H1 (cell line): ENCODE measurements around the gene GALNT13. TPM values are rescaled to one million over a fixed set of nuclear protein-coding genes. Genes with fewer than 3 reads are reported as not detected.

Experiments
- CTCF ChIA-PET: fragments of 300-600 bp; sonication (Branson Sonifier 250); formaldehyde crosslinking; loops from one replicate; lab custom pipeline; 2021; ENCODE audit not compliant: partially characterized antibody; lab: Charles Lee
- POLR2A ChIA-PET: fragments of 300-600 bp; sonication (Branson Sonifier 250); formaldehyde crosslinking; loops from one replicate; lab custom pipeline; 2021; ENCODE audit warnings: inconsistent platforms; ENCODE audit not compliant: partially characterized antibody; lab: Charles Lee
- DNase-seq, 2 experiments: peaks; one replicate each; pipeline versions ENCODE4 v3.0.0 to v3.0.0-alpha.2; 2010 to 2022; ENCODE audit warnings: low spot score in 2 of 2, low read depth in 1 of 2, mixed read lengths in 1 of 2
- FAIRE-seq: peaks from 2 replicates; lab custom pipeline; 2011; peaks lifted over from hg19 to GRCh38; lab: Jason Lieb, UNC
- H2AFZ ChIP-seq: 2 replicates; pipeline ENCODE4 v1.8.1; 2012; ENCODE audit warnings: low read length, inconsistent platforms
- H2AK5ac ChIP-seq: 2 replicates; pipeline ENCODE4 v1.6.1; 2013; ENCODE audit warnings: low read depth, low read length
- H2BK120ac ChIP-seq: replicated peaks from 2 replicates; pipeline ENCODE3; 2013; ENCODE audit warnings: low read depth, low read length, inconsistent platforms
- H2BK12ac ChIP-seq: 2 replicates; pipeline ENCODE4 v1.6.1; 2013; ENCODE audit warnings: low read depth, low read length
- H2BK15ac ChIP-seq: 2 replicates; pipeline ENCODE4 v1.6.1; 2013; ENCODE audit warnings: low read length
- H2BK20ac ChIP-seq: 2 replicates; pipeline ENCODE4 v1.6.1; 2013; ENCODE audit warnings: low read length
- H2BK5ac ChIP-seq: 2 replicates; pipeline ENCODE4 v1.6.1; 2013; ENCODE audit warnings: low read depth, low read length
- H3K14ac ChIP-seq: 2 replicates; pipeline ENCODE4 v1.6.1; 2013; ENCODE audit warnings: inconsistent platforms; ENCODE audit not compliant: insufficient read length
- H3K18ac ChIP-seq: 2 replicates; pipeline ENCODE4 v1.6.1; 2013; ENCODE audit warnings: low read length; ENCODE audit errors: extremely low read depth
- H3K23ac ChIP-seq: 2 replicates; pipeline ENCODE4 v1.6.1; 2013; ENCODE audit warnings: inconsistent platforms; ENCODE audit not compliant: insufficient read length
- H3K23me2 ChIP-seq: 2 replicates; pipeline ENCODE4 v1.6.1; 2013; ENCODE audit warnings: low read depth, low read length
- H3K27ac ChIP-seq: 2 replicates; pipeline ENCODE4 v1.6.1; 2011; ENCODE audit warnings: low read depth, low read length, inconsistent platforms
- H3K27me3 ChIP-seq, 4 experiments: replicated peaks in 1 of 4; 1 replicate in 1 of 4; 2 replicates in 3 of 4; pipeline versions ENCODE4 v1.6.1 to v1.8.1; 2011 to 2013; ENCODE audit warnings: low read length in 3 of 4, mild to moderate bottlenecking in 3 of 4, inconsistent platforms in 2 of 4, mixed read lengths in 2 of 4, moderate library complexity in 1 of 4; ENCODE audit not compliant: control insufficient read depth in 3 of 4, insufficient read depth in 3 of 4; ENCODE audit errors: extremely low read depth in 1 of 4
- H3K36me3 ChIP-seq, 4 experiments: 2 replicates each; pipeline versions ENCODE4 v1.6.1 to v1.8.1; 2011 to 2013; ENCODE audit warnings: mild to moderate bottlenecking in 4 of 4, low read length in 3 of 4, moderate library complexity in 2 of 4, control low read depth in 1 of 4, inconsistent platforms in 1 of 4; ENCODE audit not compliant: insufficient read depth in 4 of 4, control insufficient read depth in 2 of 4
- H3K4ac ChIP-seq: replicated peaks from 2 replicates; pipeline ENCODE3; 2013; ENCODE audit warnings: low read length, low read depth, mixed read lengths, inconsistent platforms; ENCODE audit not compliant: insufficient read length
- H3K4me1 ChIP-seq, 4 experiments: replicated peaks in 1 of 4; 1 replicate in 1 of 4; 2 replicates in 3 of 4; pipeline versions ENCODE4 v1.6.1 to v1.8.1; 2011 to 2013; ENCODE audit warnings: low read length in 3 of 4, inconsistent platforms in 2 of 4, mixed read lengths in 1 of 4; ENCODE audit not compliant: insufficient read depth in 4 of 4, control insufficient read depth in 3 of 4
- H3K4me2 ChIP-seq, 2 experiments: 2 replicates each; pipeline versions ENCODE4 v1.6.1 to v1.8.1; 2011 to 2013; ENCODE audit warnings: low read depth in 2 of 2, low read length in 2 of 2, control low read depth in 1 of 2, inconsistent platforms in 1 of 2, mild to moderate bottlenecking in 1 of 2; ENCODE audit not compliant: insufficient read depth in 1 of 2
- H3K4me3 ChIP-seq, 4 experiments: fragments of 200-600, 300-600 bp in 1 of 4; sonication (generic), shearing (Covaris generic), sonication (Bioruptor Twin) in 1 of 4; 2 replicates each; pipeline versions ENCODE4 v1.5.1 to v1.8.1; 2011 to 2016; ENCODE audit warnings: low read length in 4 of 4, low read depth in 3 of 4, control low read depth in 2 of 4, inconsistent platforms in 2 of 4, mild to moderate bottlenecking in 2 of 4, mixed read lengths in 1 of 4, moderate library complexity in 1 of 4; ENCODE audit not compliant: insufficient read depth in 2 of 4; ENCODE audit errors: extremely low read depth in 1 of 4
- H3K56ac ChIP-seq: replicated peaks from 2 replicates; pipeline ENCODE3; 2013; ENCODE audit warnings: low read depth, mild to moderate bottlenecking, mixed read lengths, low read length, inconsistent platforms; ENCODE audit not compliant: insufficient read length
- H3K79me1 ChIP-seq: 2 replicates; pipeline ENCODE4 v1.6.1; 2013; ENCODE audit warnings: low read depth, low read length, control low read depth
- H3K79me2 ChIP-seq, 2 experiments: 2 replicates each; pipeline versions ENCODE4 v1.6.1 to v1.8.1; 2012 to 2013; ENCODE audit warnings: low read length in 2 of 2, mild to moderate bottlenecking in 2 of 2, inconsistent platforms in 1 of 2; ENCODE audit not compliant: insufficient read depth in 2 of 2, control insufficient read depth in 1 of 2
- H3K9ac ChIP-seq, 4 experiments: replicated peaks in 1 of 4; 1 replicate in 1 of 4; 2 replicates in 3 of 4; pipeline versions ENCODE4 v1.6.1 to v1.8.1; 2011 to 2013; ENCODE audit warnings: low read depth in 3 of 4, low read length in 3 of 4, control low read depth in 2 of 4, mild to moderate bottlenecking in 2 of 4, moderate library complexity in 2 of 4, inconsistent platforms in 1 of 4; ENCODE audit errors: extremely low read depth in 1 of 4
- H3K9me3 ChIP-seq, 2 experiments: 2 replicates each; pipeline versions ENCODE4 v1.6.1 to v1.8.1; 2012 to 2013; ENCODE audit warnings: mild to moderate bottlenecking in 2 of 2, moderate library complexity in 2 of 2, control low read depth in 1 of 2, inconsistent platforms in 1 of 2, low read depth in 1 of 2, low read length in 1 of 2, mixed read lengths in 1 of 2; ENCODE audit not compliant: insufficient read depth in 2 of 2
- H4K20me1 ChIP-seq, 2 experiments: replicated peaks in 1 of 2; 2 replicates each; pipeline versions ENCODE3 to v1.8.1; 2011 to 2013; ENCODE audit warnings: inconsistent platforms in 2 of 2, low read length in 2 of 2, mild to moderate bottlenecking in 1 of 2; ENCODE audit not compliant: insufficient read depth in 2 of 2, control insufficient read depth in 1 of 2
- H4K5ac ChIP-seq: 2 replicates; pipeline ENCODE4 v1.6.1; 2013; ENCODE audit warnings: low read length, low read depth, mixed read lengths, inconsistent platforms; ENCODE audit not compliant: insufficient read length
- H4K8ac ChIP-seq: 2 replicates; pipeline ENCODE4 v1.8.0; 2013; ENCODE audit warnings: mild to moderate bottlenecking, moderate library complexity, low read length, inconsistent platforms; ENCODE audit not compliant: insufficient read depth; ENCODE audit errors: extremely low read depth
- H4K91ac ChIP-seq: replicated peaks from 2 replicates; pipeline ENCODE3; 2013; ENCODE audit warnings: low read length, mixed read lengths, inconsistent platforms; ENCODE audit not compliant: insufficient read length
- ASH2L ChIP-seq: fragments of 200-600, 300-600 bp; sonication (generic); IDR thresholded peaks from one replicate; pipeline ENCODE4 v1.7.1; 2017; ENCODE audit warnings: low read length
- CBX5 ChIP-seq: fragments of 300-800, 300-1000 bp; sonication (generic); IDR thresholded peaks from 2 replicates; pipeline ENCODE4 v1.7.1; 2016; ENCODE audit warnings: antibody characterized with exemption, low read length, low read depth
- CEBPB ChIP-seq: IDR thresholded peaks from 2 replicates; pipeline ENCODE4 v1.6.1; 2012; ENCODE audit warnings: low read depth, low read length
- EGR1 ChIP-seq: IDR thresholded peaks from 2 replicates; pipeline ENCODE4 v1.6.1; 2011; ENCODE audit warnings: low read depth, low read length, borderline replicate concordance
- GTF2F1 ChIP-seq: IDR thresholded peaks from 2 replicates; pipeline ENCODE4 v1.6.1; 2012; ENCODE audit warnings: low read depth, low read length, improper control_type of control experiment, borderline replicate concordance
- KDM5A ChIP-seq: fragments of 200-600 bp; IDR thresholded peaks from 2 replicates; pipeline ENCODE4 v1.7.1; 2012; ENCODE audit warnings: mild to moderate bottlenecking, low read length, inconsistent platforms, mixed read lengths
- RAD21 ChIP-seq, 2 experiments: IDR thresholded peaks in 1 of 2; conservative IDR thresholded peaks in 1 of 2; 2 replicates each; pipeline ENCODE4 v1.6.1; 2011; ENCODE audit warnings: low read depth in 2 of 2, low read length in 2 of 2, improper control_type of control experiment in 1 of 2, inconsistent platforms in 1 of 2, mild to moderate bottlenecking in 1 of 2, moderate library complexity in 1 of 2
- RXRA ChIP-seq: IDR thresholded peaks from 2 replicates; pipeline ENCODE4 v1.6.1; 2011; ENCODE audit warnings: low read depth, mild to moderate bottlenecking, low read length, moderate library complexity; ENCODE audit not compliant: insufficient read depth
- SIN3A ChIP-seq, 2 experiments: IDR thresholded peaks in 1 of 2; conservative IDR thresholded peaks in 1 of 2; 2 replicates each; pipeline ENCODE4 v1.6.1; 2011 to 2012; ENCODE audit warnings: low read length in 2 of 2, improper control_type of control experiment in 1 of 2, low read depth in 1 of 2, mild to moderate bottlenecking in 1 of 2
- SIRT6 ChIP-seq: IDR thresholded peaks from one replicate; pipeline ENCODE4 v1.7.1; 2012; ENCODE audit warnings: low read length, inconsistent platforms
- TBP ChIP-seq: IDR thresholded peaks from 2 replicates; pipeline ENCODE4 v1.6.1; 2011; ENCODE audit warnings: low read depth, low read length, improper control_type of control experiment
- TCF12 ChIP-seq: IDR thresholded peaks from 2 replicates; pipeline ENCODE4 v1.6.1; 2011; ENCODE audit warnings: low read depth, mild to moderate bottlenecking, low read length
- WGBS, 2 experiments: shearing (Covaris generic) in 1 of 2; methylation state at CpG; one replicate each; pipeline versions ENCODE4 v1.1.6 to v1.1.7; 2013 to 2015; ENCODE audit warnings: low lambda C conversion rate in 2 of 2, mixed read lengths in 2 of 2, inconsistent platforms in 1 of 2, low coverage in 1 of 2, missing lambda C conversion rate in 1 of 2; ENCODE audit not compliant: insufficient replicate concordance in 2 of 2, insufficient coverage in 1 of 2, insufficient read length in 1 of 2; ENCODE audit errors: extremely low coverage in 1 of 2, missing lambda C conversion rate in 1 of 2; 5-methylcytosine and 5-hydroxymethylcytosine counted together
- polyA plus RNA-seq, 7 experiments: library from polyadenylated mRNA; depleted of rRNA in 3 of 7; stranded (reverse) in 5 of 7; unstranded in 2 of 7; fragments of >200 nt in 5 of 7; fragments of 200-250 nt in 2 of 7; gene quantifications; 1 replicate in 5 of 7; 2 replicates in 1 of 7; 4 replicates in 1 of 7; pipeline versions ENCODE4 v1.2.1 to v1.2.3, GENCODE V29; 2011 to 2013; ENCODE audit warnings: missing spikeins in 2 of 7, mixed read lengths in 2 of 7
- total RNA-seq: library from RNA; stranded (reverse); fragmentation: NEBNext Ultra II Directional; extraction: Animal tissue kit (Norgen Biotek cat#: 25700); gene quantifications from 2 replicates; pipeline ENCODE4 v1.2.1, GENCODE V29; 2021

The GALNT13 gene
- total and polyA plus RNA-seq, 2 of the 8 experiments (the other 6 are each of a cell fraction or from before 2014, with no cell fraction given): 3.2 to 9.6 TPM

DNA sequence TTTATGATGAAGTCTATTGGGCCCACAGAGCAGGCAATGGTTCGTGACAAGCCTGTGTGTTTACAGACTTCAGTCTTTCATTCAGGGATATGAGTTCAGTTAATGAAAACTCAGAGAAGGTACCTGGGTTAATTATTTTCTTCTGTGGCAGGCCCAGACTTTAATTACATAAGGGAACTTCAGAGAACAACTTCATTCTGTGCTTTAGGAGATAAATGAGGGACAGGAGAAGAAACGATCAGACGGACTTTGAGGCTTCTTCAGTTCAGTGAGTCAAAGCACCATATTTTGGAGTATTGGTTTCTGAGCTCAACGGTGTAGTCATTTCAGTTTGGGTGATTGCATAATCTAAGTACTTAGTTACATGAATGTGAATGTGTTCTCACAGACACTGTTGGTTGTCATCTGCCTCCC is 623.7 kb downstream of the GALNT13 start:
- 93% methylated on average over 4 of the region's 4 CpGs; no CpG with 5 or more reads in 1 of the 2 experiments for WGBS, 2 experiments
- H2AFZ ChIP-seq: no peak overlapping the region
- H3K36me3 ChIP-seq: no peaks in the 10 kb centered on the region
- H3K18ac ChIP-seq: no peak overlapping the region
- H3K4me3 ChIP-seq: no peak overlapping the region
- H3K27me3 ChIP-seq: no peaks in the 10 kb centered on the region
- H2BK20ac ChIP-seq: no peak overlapping the region
- H3K23me2 ChIP-seq: no peaks in the 10 kb centered on the region
- no peak overlapping the region for H2BK15ac ChIP-seq
- no peak for FAIRE-seq
- no peak overlapping the region for H3K9ac ChIP-seq
- no peaks in the 10 kb centered on the region for H3K79me1 ChIP-seq
- H3K27ac ChIP-seq: no peak overlapping the region
- H2BK12ac ChIP-seq: no peak overlapping the region
- H3K4me2 ChIP-seq: no peak overlapping the region
- H2AK5ac ChIP-seq: no peak overlapping the region
- H3K4me1 ChIP-seq: no peaks in the 10 kb centered on the region
- DNase-seq: no peak
- H4K8ac ChIP-seq: no peak overlapping the region
- no peak overlapping the region for H2BK5ac ChIP-seq
- H3K79me2 ChIP-seq: no peaks in the 10 kb centered on the region
- no peak overlapping the region for H3K23ac ChIP-seq
- H3K56ac ChIP-seq: no peak overlapping the region
- CTCF ChIA-PET: interaction anchor here (0.6 kb wide), 1 partner anchor 23 kb away, joined by 3 read pairs; no protein-coding TSS in a partner anchor
- H3K4ac ChIP-seq: no peak overlapping the region
- no peak overlapping the region for H2BK120ac ChIP-seq
- H4K5ac ChIP-seq: no peak overlapping the region
- H3K14ac ChIP-seq: no peak overlapping the region
- POLR2A ChIA-PET: no interaction called here
- no peaks in the 10 kb centered on the region for H3K9me3 ChIP-seq
- H4K91ac ChIP-seq: no peak overlapping the region
- no peaks in the 10 kb centered on the region for H4K20me1 ChIP-seq
- no peak for TF ChIP-seq ASH2L
- no peak for TF ChIP-seq CEBPB
- no peak for TF ChIP-seq KDM5A
- no peak for TF ChIP-seq RAD21 (IDR thresholded peaks at IDR 0.05 in 1 of 2, conservative IDR thresholded peaks at IDR 0.05 in 1 of 2; ENCODE audit: low read depth in 2 of 2, low read length in 2 of 2)
- TF ChIP-seq SIRT6: no peak
- TF ChIP-seq SIN3A (conservative IDR thresholded peaks at IDR 0.05 in 1 of 2, IDR thresholded peaks at IDR 0.05 in 1 of 2; ENCODE audit: low read depth in 1 of 2, low read length in 2 of 2): no peak
- TF ChIP-seq CBX5: no peak
- no peak for TF ChIP-seq TCF12
- no peak for TF ChIP-seq EGR1
- TF ChIP-seq GTF2F1: no peak
- no peak for TF ChIP-seq RXRA
- TF ChIP-seq TBP: no peak
